Left ventricle myocardium inferior (tissue), 1 donor: Measurements from ENCODE around the gene UBE2C. TPM values are rescaled to one million over a fixed set of nuclear protein-coding genes. Genes with fewer than 3 reads are reported as not detected.

Experiments used
- DNase-seq: peaks from one replicate; pipeline ENCODE4 v3.0.0-alpha.2; 2020
- H3K27ac ChIP-seq: fragments of 200-600 bp; replicated peaks from 2 replicates; pipeline ENCODE4 v1.8.0; 2021
- H3K27me3 ChIP-seq: fragments of 200-600 bp; 2 replicates; pipeline ENCODE4 v1.8.0; 2021; ENCODE audit warnings: low read depth
- H3K36me3 ChIP-seq: fragments of 200-600 bp; 2 replicates; pipeline ENCODE4 v1.8.0; 2021
- H3K4me1 ChIP-seq: fragments of 200-600 bp; 2 replicates; pipeline ENCODE4 v1.8.0; 2021
- H3K4me3 ChIP-seq: fragments of 200-600 bp; 2 replicates; pipeline ENCODE4 v1.8.0; 2021; ENCODE audit warnings: mild to moderate bottlenecking, moderate library complexity
- H3K9me3 ChIP-seq: fragments of 200-600 bp; replicated peaks from 2 replicates; pipeline ENCODE4 v1.8.0; 2021
- intact Hi-C: fragments of 100-400 bp; cut with micrococcal nuclease; formaldehyde crosslinking; loops from one replicate; pipeline ENCODE4 v1.11.0; 2022
- total RNA-seq: library from RNA; stranded (reverse); fragmentation: NEBNext Ultra II Directional; extraction: Animal tissue kit (Norgen Biotek cat#: 25700); gene quantifications from one replicate; pipeline ENCODE4 v1.2.1, GENCODE V29; 2021
- TF ChIP-seq, protein P1 (sequence below): fragments of 200-600 bp; IDR thresholded peaks from 2 replicates; pipeline ENCODE4 v1.8.0; 2021; ENCODE audit warnings: antibody characterized with exemption, mild to moderate bottlenecking, borderline replicate concordance
- donor health status: DM: no; HTN: yes; CAD: no; lungs with severe emphysema.

UBE2C gene
- total RNA-seq, 1 donor from 2014 or later: 0.91 TPM

- H3K36me3 ChIP-seq: peaks cover 36% of the 10 kb centered on the region
- H3K9me3 ChIP-seq: no peaks in the 10 kb centered on the region
- H3K4me3 ChIP-seq: no peak overlapping the region
- peaks cover 51% of the 10 kb centered on the region for H3K4me1 ChIP-seq
- no peak overlapping the region for H3K27ac ChIP-seq
- no peaks in the 10 kb centered on the region for H3K27me3 ChIP-seq
- DNase-seq: no peak
- TF ChIP-seq, protein P1, sequence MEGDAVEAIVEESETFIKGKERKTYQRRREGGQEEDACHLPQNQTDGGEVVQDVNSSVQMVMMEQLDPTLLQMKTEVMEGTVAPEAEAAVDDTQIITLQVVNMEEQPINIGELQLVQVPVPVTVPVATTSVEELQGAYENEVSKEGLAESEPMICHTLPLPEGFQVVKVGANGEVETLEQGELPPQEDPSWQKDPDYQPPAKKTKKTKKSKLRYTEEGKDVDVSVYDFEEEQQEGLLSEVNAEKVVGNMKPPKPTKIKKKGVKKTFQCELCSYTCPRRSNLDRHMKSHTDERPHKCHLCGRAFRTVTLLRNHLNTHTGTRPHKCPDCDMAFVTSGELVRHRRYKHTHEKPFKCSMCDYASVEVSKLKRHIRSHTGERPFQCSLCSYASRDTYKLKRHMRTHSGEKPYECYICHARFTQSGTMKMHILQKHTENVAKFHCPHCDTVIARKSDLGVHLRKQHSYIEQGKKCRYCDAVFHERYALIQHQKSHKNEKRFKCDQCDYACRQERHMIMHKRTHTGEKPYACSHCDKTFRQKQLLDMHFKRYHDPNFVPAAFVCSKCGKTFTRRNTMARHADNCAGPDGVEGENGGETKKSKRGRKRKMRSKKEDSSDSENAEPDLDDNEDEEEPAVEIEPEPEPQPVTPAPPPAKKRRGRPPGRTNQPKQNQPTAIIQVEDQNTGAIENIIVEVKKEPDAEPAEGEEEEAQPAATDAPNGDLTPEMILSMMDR: no peak
- intact Hi-C loops: no loop called here
Measured at GRCh38 chr20:45853484-45853883, 41.0 kb downstream of the UBE2C start.

GRCh38 chr20:45857114-45857881, 44.9 kb downstream of the UBE2C start, which contains the start of the genes ACOT8 and ZSWIM3:
Gene ACOT8 (minus strand): TSS chr20:45857392. CDS start chr20:45857315, 77 bp downstream.
Gene ZSWIM3 (plus strand): TSS chr20:45857614. CDS start chr20:45857826, 212 bp downstream.
- peak; percentile 90 for DNase-seq
- intact Hi-C loops: no loop called here
- Histone ChIP-seq H3K27ac (peak within 1 kb of the TSS; percentile 92), H3K36me3 (peaks cover 20% of the 10 kb centered on the region), H3K9me3 (no peaks in the 10 kb centered on the region), H3K27me3 (no peaks in the 10 kb centered on the region), H3K4me3 (peak within 1 kb of the TSS; percentile 98), H3K4me1 (peaks cover 44% of the 10 kb centered on the region)
- TF ChIP-seq, protein P1: no peak

- TF ChIP-seq, protein P1: no peak
- intact Hi-C loops: no loop called here
Measured at GRCh38 chr20:45857882-45858216, 45.4 kb downstream of the UBE2C start.

GRCh38 chr20:45859916-45860315, 47.5 kb downstream of the UBE2C start:
- H3K4me1 ChIP-seq: peaks cover 38% of the 10 kb centered on the region
- DNase-seq: no peak
- H3K4me3 ChIP-seq: no peak overlapping the region
- TF ChIP-seq, protein P1: no peak
- intact Hi-C loops: no loop called here
- no peaks in the 10 kb centered on the region for H3K9me3 ChIP-seq
- H3K36me3 ChIP-seq: no peaks in the 10 kb centered on the region
- no peaks in the 10 kb centered on the region for H3K27me3 ChIP-seq
- H3K27ac ChIP-seq: no peak overlapping the region

More at GRCh38 chr20:45857882-45858216, 45.4 kb downstream of the UBE2C start:
- Histone ChIP-seq H3K4me3 (peak overlapping the region; percentile 98), H3K9me3 (no peaks in the 10 kb centered on the region), H3K4me1 (peaks cover 44% of the 10 kb centered on the region), H3K27ac (peak overlapping the region; percentile 92), H3K27me3 (no peaks in the 10 kb centered on the region), H3K36me3 (peaks cover 19% of the 10 kb centered on the region)
- no peak for DNase-seq

GRCh38 chr20:45860560-45861220, 48.2 kb downstream of the UBE2C start:
- Histone ChIP-seq H3K27me3 (no peaks in the 10 kb centered on the region), H3K4me1 (peaks cover 30% of the 10 kb centered on the region), H3K27ac (no peak overlapping the region), H3K36me3 (no peaks in the 10 kb centered on the region), H3K9me3 (no peaks in the 10 kb centered on the region), H3K4me3 (no peak overlapping the region)
- TF ChIP-seq, protein P1: no peak
- DNase-seq: no peak
- intact Hi-C loops: no loop called here
